NCI-H2227 treated with DMSO at 0.1 percent for 48 hours (cell line): ENCODE data around the gene LCT.
"Not testable (repeated sequence)": the region's sequence is repeated elsewhere in the genome, so short reads cannot be mapped to it uniquely, and the experiment has no call there.

Experiments
- DNase-seq: peaks from one replicate; lab custom pipeline; 2025; lab: John Stamatoyannopoulos, UW

Gene LCT

DNA sequence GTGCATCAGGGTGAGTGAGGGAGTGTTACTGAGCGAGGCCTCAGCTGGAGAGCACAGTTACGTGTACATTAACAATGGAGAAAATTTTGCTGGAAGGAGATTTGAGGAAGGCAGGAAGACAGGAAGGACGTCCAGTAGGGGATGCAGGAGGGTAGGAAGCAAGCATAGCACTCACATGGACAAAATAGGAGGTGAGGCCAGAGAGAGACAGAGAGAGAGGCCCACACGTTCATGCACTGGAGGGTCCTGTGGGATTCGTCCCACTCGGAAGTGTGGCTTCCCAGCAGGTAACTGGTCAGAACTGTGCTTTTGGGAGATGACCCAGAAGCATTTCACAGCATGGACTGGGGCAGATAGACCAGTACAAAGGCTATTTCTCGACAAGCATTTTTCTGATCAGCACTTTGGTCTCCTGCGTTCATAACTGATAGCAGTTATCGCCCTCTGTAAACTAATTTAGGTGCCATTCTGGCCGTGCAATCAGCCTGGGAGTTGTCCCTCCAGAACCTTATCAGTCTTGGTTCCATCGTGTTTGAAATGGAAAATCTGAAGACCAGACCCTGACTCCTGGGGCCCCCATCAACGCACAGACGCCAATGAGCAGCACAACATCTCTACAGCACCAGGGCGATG is 5.7 kb downstream of the LCT start:
- no peak for DNase-seq

DNA sequence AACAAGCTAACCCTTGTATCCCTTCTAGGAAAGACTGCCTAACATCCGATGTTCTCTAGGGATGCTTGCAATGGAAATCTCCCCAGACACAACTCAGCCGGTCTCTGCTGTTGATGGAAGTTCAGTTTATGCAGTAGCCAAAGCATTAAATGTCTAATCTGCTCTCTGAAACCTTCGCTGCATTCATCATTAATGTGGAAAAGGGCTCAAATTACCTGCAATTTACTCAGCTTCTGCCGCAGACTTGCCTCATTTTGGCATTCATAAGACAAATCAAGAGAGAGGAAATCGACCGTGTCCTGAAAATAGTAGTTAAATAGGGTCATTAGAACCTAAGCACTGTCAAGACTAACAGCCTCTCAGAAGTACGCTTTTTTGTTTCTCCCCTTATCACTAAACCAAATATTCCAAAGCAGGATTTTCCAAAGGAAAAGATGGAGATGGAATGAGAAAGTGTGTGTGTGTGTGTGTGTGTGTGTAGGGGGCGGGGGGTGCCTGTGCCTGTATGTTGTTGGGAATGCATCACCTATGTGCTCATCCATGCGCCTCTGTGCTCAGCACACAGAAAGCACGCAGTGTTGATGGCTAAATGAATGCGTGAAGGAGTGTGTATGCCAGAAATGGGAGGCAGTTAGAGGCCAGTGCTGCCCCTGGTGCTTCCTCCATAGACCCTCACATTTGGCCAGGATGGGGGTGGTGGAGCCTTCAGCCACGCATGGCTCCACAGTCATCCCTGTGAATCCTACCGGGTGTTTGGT is 7.4 kb downstream of the LCT start:
- peak; percentile 74 for DNase-seq

DNA sequence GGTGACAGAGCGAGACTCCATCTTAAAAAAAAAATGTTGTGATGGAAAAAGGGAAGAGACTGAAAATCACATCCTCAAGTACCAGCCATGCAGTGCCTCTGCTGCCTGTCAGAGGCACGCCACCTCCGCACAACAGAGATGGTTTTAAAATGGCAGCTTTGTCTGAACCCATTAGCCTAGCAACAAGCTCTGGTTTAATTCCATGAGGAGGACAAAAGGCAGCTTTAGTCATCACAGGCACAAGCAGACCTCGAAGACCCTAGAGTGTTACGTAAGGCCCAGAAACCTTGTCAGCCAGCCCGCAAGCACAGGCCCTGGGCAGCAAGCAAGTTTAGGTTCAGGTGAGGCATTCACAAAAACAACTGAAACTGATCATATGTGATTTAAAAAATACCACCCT is 10.4 kb downstream of the LCT start:
- DNase-seq = no peak

DNA sequence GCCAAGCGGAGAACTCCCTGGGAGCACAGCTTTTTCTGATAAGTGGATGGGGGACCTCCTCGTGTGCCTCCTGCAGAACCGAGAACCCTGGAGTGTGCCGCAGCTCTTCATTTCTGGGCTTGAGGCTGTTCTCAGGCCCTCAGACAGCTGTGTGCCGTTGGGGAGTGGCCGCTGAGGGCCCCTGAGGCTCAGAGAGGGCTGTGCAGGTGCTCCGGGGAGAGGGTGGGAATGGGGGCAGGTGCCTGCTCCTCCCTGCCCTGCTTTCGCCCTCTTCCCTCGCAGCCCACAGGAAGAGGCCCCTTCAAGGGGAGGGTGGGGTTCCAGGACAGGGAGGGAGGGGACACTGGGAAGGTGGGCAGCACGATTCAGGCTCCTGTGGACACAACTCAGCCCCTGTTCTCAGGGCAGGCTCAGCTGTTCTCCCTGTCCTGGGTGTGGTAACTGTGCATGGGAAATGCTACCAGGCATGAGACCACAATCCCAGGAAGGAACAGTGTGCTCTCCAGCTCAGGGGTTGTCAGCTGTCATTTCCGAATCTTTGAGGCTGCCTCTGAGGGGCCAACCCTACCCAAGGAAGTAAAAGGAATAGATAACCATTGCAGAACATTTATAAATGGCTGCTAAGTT is 11.3 kb downstream of the LCT start:
- DNase-seq = no peak

DNA sequence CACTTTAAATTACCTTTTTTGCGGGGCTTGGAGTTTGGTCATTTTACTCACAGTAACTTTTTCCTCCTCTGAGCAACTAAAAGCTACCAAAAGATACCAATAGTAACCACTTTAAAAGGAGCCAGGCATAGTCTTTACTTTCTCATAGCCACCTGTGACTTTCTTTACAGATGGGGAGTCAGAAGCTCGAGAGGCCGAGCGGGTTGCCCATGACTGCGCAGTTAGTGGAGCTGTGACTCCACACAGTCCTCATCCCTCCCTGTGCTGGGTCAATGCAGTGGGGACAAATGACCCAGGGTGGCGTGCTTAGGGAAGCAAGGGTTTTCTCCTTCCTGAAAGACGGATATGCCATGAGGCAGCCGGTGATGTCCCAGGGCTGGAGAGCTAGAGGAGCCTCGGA is 11.9 kb downstream of the LCT start:
- DNase-seq = no peak

DNA sequence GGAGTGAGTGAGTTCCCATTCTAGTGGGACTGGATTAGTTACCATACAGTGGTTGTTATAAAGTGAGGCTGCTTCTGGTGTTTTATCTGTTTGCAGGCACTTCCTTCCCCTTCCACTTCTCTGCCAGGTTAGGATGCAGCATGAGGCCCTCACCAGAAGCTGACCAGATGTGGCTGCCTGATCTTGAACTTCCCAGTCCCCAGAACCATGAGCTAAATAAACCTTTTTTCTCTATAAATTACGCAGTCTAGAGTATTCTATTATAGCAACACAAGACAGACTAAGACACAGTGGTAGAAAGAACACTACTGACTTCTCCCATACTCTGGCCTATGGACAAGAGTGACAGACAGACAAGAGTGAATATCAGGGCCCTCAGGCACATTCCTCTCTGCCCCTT is 14.1 kb downstream of the LCT start:
- no peak for DNase-seq

DNA sequence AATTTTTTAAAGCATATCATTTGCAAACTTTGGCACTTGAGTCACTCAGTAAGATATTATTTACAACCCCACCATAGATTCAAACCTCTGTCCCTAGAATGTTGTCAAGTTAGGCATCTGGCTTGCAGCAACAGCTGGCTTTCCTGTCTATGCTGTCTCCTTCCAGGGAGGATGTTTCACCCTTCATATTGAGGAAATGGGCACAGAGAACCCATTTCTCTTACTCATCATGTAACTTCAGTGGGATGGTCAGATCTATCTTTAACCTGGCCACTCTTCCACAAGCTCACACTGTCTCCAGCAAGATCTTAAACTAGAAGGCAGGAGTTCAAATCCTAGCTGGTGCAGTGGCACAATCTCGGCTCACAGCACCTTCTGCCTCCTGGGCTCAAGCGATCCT is 15.8 kb downstream of the LCT start:
- no peak for DNase-seq

DNA sequence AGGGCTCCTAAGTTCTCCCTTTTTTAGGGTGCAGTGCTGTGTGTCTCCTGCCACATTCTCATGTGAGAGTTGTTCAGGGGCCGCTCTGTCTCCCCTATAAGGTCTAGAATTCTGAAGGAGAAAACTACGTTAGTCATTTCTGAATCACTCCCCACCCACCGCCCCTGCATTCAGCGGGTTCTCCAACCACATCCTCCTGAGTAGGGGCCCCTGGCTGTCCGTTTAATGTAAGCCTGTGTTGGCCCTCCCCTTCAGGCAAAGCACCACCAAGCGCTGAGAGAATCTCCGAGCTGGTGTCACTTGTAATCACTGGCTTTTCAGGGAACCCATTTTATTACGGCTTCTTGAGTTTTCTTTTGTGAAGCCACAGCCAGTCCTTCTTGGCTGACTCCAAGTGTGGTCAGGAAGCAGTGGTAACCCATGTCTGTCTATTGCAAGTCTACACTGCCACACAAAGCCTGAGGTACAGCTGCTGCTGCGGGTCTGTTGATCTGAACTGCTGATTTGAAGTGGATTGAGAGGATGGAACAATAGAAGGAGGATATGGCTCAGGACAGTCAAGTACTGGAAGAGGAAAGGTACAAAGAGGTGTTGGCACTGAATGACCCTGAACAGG is 16.9 kb downstream of the LCT start:
- DNase-seq = no peak

DNA sequence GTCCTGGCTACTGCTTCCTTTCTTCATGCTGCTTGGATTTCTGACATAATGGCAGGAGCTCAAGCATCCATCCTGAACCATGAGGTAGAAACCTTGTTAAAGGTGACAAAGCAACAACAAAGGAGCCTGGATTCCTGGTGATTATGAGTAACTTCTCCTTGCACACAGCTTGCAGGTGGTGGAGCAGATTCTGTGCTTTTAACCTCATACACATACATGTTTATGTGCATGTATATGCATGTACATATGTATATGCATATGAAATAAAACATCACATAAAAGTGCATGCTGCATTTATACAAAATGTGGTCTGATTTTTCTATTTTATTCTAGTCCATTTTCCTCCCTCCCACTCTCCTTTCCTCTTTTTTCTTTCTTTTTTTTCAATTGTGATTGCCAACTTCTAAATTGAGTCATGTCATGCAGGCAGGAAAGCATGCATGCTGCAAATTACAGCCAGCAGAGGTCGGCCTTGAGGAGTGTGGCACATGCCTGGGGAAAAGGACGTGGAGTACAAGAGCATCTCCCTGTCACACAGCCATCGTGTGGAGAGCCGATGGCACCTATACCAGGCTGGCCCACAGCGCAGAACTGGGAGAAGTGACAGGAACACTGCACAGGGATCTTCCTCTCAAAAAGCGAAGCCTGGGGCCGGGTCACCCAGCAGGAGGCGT is 17.9 kb downstream of the LCT start:
- no peak for DNase-seq

DNA sequence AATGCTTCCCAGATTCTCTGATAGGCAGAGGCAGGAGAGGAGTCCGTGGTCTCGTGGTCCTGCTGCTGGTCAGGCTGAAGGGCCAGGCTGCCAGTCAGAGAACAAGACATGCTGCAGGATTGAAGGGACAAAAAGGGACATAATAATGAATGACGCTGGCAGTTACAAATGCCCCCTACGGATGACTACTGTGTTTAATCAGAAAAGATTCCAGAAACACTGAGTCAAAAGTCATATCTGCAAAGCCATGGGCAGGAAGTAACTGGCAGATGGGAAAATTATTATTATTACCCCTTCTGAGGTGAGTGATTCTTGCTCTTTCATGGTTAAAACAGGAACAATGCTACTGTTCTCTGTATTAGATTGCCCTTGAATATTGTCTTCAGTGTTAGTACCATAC is 19.0 kb downstream of the LCT start:
- DNase-seq = no peak

DNA sequence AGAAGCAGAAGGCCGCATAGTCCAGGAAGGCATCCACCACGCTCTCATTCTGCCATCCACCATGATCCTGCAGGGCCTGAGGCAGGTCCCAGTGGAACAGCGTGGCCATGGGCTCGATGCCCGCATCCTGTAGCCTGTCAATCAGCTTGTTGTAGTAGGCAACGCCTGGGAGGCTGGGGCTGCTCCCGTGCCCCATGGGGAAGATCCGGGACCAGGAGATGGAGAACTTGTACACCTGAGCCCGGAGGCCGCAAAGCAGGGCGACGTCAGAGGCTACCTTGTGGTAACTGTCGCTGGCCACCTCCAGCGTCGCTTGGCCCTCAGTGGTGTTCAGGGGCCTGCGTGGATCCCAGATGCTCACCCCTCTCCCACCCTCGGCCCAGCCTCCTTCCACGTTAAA is 19.5 kb downstream of the LCT start:
- DNase-seq = no peak

DNA sequence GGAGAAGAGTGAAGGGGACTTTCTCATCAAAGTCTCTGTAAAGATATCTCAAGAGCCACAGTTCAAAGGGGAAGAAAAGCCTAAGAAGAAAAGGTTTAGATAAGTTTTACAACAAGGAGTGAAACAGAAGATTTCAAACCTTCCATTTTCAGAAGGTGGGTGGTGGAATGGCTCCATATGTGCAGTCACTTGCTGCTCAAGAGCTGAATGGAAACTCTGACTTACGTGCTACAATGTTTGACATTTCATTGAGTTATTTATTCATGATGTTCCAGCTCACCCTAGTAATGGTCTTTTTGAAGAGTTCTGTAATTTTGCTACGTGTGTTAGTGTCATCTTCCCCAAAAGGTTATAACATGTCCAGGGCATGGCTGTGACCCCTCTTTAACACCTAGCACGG is 21.7 kb downstream of the LCT start:
- DNase-seq = no peak

DNA sequence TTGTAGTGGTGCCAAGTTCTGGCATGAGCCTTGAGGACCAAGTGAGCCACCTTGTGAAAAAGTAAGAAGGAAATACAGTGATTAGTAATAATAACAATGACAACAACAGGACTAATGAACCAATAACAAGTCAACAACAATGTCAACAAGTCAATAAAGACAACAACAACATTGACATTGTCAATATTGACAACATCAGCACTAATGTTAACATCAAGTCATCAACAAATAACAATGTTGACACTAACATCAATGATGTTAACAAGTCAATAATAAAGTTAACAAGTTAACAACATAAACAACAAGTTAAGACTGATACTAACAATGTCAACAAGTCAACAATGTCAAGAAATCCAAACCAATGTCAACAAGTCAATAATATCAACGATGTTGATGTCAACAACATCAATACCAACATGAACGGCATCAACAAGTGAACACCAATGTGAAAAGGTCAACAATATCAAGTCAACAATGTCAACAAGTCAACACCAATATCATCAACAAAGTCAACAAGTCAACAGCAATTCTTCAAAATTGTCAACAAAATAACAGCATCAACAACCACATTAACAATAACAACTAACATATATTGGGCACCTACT is 24.0 kb downstream of the LCT start:
- no peak for DNase-seq

DNA sequence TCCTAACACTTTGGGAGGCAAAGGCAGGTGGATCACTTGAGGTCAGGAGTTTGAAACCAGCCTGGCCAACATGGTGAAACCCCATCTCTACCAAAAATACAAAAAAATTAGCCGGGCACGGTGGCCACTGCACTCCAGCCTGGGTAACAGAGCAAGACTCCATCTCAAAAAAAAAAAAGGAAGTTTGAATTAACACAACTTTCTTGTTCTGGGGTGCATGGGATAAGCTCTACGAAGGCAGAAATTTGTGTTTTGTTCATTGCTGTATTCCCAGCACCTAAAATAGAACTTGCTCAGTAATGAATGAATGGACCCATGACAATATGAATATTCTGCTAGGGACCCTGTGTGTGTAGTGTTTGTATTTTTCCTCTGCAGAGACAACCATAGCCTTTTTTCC is 29.1 kb downstream of the LCT start:
- DNase-seq = not testable (repeated sequence)

DNA sequence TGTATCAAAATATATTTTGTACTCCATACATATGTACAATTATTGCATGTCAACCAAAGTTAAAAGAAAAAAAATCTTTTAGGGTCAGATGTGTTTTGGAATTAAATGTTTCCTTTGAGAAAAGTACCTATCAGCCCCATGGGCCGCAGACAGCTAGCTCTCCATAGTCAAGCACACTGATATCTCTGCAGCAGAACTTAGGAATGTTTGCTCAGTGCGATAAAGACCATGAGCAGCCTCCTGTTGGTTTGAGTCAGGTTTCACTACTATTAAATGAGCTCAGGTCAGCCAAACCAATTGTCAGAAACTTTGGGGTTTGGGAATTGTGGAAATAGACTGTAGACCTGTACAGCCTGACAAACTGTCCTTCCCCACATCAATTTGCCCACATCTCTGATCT is 33.7 kb downstream of the LCT start:
- DNase-seq = no peak

DNA sequence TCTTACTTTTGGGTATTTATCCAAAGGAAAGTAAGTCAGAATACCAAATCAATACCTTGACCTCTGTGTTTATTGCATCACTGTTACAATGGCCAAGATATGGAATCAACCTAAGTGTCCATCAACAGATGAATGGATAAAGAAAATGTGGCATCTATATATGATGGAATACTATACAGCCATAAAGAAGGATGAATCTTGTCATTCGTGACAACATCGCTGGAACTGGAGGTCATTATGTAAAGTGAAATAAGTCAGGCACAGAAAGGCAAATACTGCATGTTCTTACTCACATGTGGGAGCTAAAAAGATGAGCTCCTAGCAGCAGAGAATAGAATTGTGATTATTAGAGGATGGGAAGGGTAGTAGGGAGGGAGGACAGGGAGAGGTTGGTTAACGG is 34.6 kb downstream of the LCT start:
- no peak for DNase-seq

DNA sequence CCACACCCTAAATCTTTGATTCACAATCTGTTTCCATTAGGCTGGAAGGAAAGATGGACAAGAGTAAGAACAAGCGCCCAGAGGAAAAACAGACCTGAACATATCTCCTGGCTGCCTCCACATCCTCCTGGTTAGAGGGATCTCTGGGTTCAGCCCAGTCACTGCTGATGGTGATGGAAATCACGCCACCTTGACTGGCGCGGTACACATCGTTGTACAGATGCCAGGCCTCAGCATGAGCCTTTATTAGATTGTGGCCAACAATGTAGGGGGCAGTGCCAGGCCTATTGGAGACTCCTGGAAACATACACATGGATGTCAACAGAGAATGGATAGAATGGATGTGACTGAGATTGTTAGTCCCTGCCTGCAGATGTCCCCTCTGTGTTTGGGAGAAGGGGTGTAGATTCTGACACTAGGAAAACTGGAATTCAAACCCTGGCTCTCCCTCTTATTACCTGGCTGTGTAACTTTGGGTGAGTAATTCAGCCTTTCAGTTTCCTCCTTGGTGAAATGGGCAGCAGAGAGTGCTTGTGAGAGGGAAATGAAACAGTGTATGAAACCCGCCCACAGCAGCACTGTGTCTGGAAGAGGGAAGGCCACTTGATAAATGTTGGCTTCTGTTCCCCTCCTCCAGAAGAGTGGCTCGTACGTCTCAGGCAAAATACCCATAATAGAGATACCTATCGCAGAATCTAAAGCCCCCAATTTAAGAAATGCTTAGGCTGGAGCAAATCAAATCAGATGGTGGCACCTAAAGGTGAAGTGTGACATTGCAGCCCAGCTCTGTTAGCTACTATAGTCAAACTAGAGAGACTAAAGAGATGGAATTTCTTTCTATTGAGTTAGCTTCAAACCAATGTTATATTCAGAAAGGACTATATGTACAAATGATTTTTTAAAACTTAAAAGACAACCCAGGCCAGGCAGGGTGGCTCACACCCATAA is 36.2 kb downstream of the LCT start:
- no peak for DNase-seq

DNA sequence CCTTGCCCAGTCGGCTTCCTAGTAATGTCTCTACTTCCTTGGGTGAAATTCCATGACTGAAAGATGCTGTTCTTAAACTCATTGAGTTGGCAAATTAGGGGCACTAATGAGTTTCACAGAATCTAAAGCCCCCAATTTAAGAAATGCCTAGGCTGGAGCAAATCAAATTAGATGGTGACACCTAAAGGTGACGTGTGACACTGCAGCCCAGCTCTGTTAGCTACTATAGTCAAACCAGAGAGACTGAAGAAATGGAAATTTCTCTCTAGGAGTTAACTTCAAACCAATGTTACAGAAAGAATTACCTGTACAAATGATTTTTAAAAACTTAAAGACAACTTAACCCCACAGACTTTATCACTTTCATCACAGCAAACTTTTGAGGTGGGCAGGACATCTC is 37.2 kb downstream of the LCT start:
- no peak for DNase-seq

DNA sequence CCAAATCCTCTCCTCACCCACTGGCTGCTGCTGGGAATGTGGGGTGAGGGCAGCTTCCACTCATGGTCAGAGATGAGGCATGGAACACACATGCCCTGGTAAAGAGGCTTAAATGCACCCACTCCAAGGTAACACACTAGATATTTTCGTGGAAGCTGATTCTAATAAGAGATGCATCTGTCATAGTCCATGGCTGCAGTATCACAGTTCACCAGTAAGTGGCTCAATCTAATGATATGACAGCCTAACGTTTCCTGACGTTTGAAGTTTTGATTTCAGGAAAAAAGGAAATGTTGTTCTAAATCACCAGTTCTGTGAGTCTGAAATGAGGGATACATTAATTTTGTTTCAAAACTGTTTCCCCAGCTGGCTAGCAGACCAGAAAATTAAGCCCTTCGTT is 38.2 kb downstream of the LCT start:
- no peak for DNase-seq

DNA sequence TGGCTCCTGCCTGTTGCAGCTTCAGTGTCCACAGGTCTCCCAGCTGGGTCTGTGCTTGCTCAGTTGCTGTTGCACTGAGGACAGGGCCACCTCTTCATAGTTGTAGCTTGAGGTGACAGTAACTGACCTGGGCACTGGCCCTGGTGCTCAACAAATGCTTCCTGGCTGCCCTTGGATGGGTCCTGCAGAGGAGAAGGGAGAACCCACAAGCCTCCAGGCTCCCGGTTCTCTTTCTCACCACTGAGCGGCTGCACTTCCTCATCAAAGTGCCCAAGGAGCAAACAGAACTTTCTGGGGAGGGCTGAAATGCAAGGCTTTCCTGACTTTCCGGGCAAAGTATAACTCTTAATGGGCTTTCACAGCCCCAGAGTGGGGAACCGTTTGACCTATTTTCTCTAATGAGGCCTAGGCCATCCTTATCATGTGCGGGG is 38.7 kb downstream of the LCT start:
- DNase-seq = no peak
